Right lobe of liver (tissue), 6 donors: Measurements from ENCODE around the gene ROBO2. TPM values are rescaled to one million over a fixed set of nuclear protein-coding genes. Genes with fewer than 3 reads are reported as not detected.

Experiments
- ATAC-seq, 4 donors: fragments of 200-7000 bp; cut with Tn5 transposase; one replicate each; pipeline ENCODE4 v1.9.1; 2020; ENCODE audit warnings: mild to moderate bottlenecking in 4 of 4, moderate library complexity in 4 of 4
- DNase-seq, 3 donors: peaks; one replicate each; pipeline ENCODE4 v3.0.0-alpha.2; 2020
- H3K27ac ChIP-seq, 3 donors: fragments of 200-600 bp; one replicate each; pipeline ENCODE4 v1.8.0; 2022
- H3K27me3 ChIP-seq, 2 donors: fragments of 200-600 bp; one replicate each; pipeline ENCODE4 v1.8.0; 2022
- H3K36me3 ChIP-seq, 4 donors: fragments of 200-600 bp; sonication (generic) in 1 of 4; one replicate each; pipeline versions ENCODE4 v1.5.1 to v1.8.0; 2017 to 2022; ENCODE audit warnings: control low read depth in 1 of 4
- H3K4me1 ChIP-seq, 4 donors: fragments of 200-600 bp; sonication (generic) in 1 of 4; one replicate each; pipeline versions ENCODE4 v1.5.1 to v1.8.0; 2017 to 2022; ENCODE audit warnings: control low read depth in 1 of 4
- H3K4me3 ChIP-seq, 3 donors: fragments of 200-600 bp; one replicate each; pipeline ENCODE4 v1.8.0; 2022
- H3K9me3 ChIP-seq, 4 donors: fragments of 200-600 bp; sonication (generic) in 1 of 4; one replicate each; pipeline versions ENCODE4 v1.5.1 to v1.8.0; 2017 to 2022; ENCODE audit warnings: control low read depth in 1 of 4
- CTCF ChIP-seq, 4 donors: fragments of 200-600 bp in 3 of 4; fragments of 450-650 bp in 1 of 4; IDR thresholded peaks; one replicate each; pipeline versions ENCODE4 v1.5.1 to v1.8.0; 2016 to 2022; ENCODE audit warnings: antibody characterized with exemption in 4 of 4, mild to moderate bottlenecking in 2 of 4
- POLR2A ChIP-seq: fragments of 450-650 bp; IDR thresholded peaks from one replicate; pipeline ENCODE4 v1.6.1; 2017; ENCODE audit warnings: antibody characterized with exemption, mild to moderate bottlenecking
- WGBS: methylation state at CpG from one replicate; pipeline ENCODE4 v1.1.6; 2018; ENCODE audit warnings: low coverage, low lambda C conversion rate; ENCODE audit not compliant: insufficient coverage; ENCODE audit errors: missing lambda C conversion rate; 5-methylcytosine and 5-hydroxymethylcytosine counted together
- intact Hi-C, 2 donors: fragments of 100-400 bp; cut with DNase I; formaldehyde crosslinking; loops; one replicate each; pipeline versions ENCODE4 v1.11.2 to v1.14.1; 2022
- total RNA-seq, 6 experiments: library from RNA; depleted of rRNA in 2 of 6; stranded (reverse); fragments of >200 nt in 2 of 6; fragmentation: NEBNext Ultra II Directional in 3 of 6; extraction: Animal tissue kit (Norgen Biotek cat#: 25700) in 3 of 6; gene quantifications; one replicate each; pipeline versions ENCODE4 v1.1.0 to v1.2.4, GENCODE V29; 2016 to 2023
- donor health status: DM: no; HTN: yes; CAD: no.
- donor health status: DM: no; HTN: no; CAD: no.
- donor health status: DM: no; HTN: no; CAD: no.
- donor health status: DM: no; HTN: yes; CAD: no.
- donor health status: DM: no; HTN: yes; CAD: no.

The ROBO2 gene
- total RNA-seq, 6 experiments from 2014 or later: 0.07 to 1.7 (median 0.67) TPM

DNA sequence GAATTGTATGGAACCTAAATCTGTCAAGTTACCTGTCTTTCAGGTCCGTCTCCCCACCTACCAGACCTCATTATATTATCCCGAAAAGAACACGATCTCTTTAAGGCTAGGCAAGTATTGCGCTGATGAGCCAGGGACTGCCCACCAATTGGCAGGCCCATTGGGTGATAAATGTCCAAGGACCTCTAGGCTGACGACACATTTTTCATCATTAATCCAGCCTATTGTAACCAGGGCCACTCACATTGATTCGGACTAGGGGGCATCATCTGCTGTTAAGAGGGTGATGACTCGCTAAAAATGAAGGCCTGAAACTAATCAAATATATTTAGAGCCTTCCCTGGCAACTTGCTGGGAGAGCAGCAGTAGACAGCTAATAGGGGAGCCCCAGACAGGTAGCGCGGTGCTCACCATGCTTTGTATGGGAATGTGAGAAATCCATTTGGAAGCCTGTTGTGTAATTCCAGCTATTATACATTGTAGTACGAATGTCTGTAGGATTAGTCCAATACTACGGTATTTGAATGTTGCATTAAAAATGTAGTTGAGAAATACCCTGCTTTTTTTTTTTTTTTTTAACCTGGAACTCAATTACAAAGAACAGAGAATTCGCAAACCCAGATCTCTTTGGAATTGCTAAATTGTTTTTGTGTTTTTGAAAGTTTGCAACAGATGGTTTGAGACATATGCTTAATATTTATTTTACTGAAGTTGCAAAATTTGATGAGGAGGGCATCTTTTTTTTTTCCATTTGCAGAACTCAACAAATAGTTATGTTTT is 156.1 kb downstream of the ROBO2 start:
- Histone ChIP-seq H3K27ac (no peak overlapping the region), H3K9me3 (no peaks in the 10 kb centered on the region), H3K4me3 (no peak overlapping the region), H3K27me3 (no peaks in the 10 kb centered on the region), H3K4me1 (no peaks in the 10 kb centered on the region), H3K36me3 (no peaks in the 10 kb centered on the region)
- TF ChIP-seq POLR2A (no peak), CTCF (IDR thresholded peaks at IDR 0.05) (no peak)
- ATAC-seq (no peak), DNase-seq (no peak)
- intact Hi-C loops: no loop called here
- WGBS: 75% methylated on average over 12 of the region's 12 CpGs

DNA sequence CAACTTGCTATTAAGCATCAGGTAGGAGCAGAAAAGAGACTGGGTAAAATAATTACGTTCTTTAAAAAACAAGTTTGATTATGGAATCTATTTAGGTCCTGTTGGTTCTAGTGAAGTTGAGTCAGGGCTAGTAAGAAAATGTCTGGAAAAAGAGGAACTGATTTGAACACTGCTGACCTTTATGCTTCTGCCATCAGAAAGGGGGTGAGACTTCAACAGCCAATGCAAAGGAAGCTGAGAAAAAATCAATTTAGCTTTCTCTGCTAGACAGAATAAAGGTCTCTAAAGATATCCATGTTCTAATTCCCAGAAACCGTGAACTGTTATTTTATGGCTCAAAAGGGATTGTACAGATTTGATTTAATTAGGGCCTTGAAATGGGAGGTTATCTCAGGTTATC is 157.5 kb downstream of the ROBO2 start:
- TF ChIP-seq POLR2A (no peak), CTCF (IDR thresholded peaks at IDR 0.05) (no peak)
- 65% methylated on average over 2 of the region's 2 CpGs for WGBS
- no peaks in the 10 kb centered on the region for H3K4me1 ChIP-seq
- no peak overlapping the region for H3K4me3 ChIP-seq
- DNase-seq: no peak
- H3K36me3 ChIP-seq: no peaks in the 10 kb centered on the region
- no peaks in the 10 kb centered on the region for H3K27me3 ChIP-seq
- intact Hi-C loops: no loop called here
- H3K9me3 ChIP-seq: no peaks in the 10 kb centered on the region
- ATAC-seq: no peak
- no peak overlapping the region for H3K27ac ChIP-seq

GRCh38 chr3:77203851-77204250 is 164.0 kb downstream of the ROBO2 start:
- no peak for ATAC-seq
- DNase-seq: no peak
- Histone ChIP-seq H3K27me3 (no peaks in the 10 kb centered on the region), H3K27ac (no peak overlapping the region), H3K9me3 (no peaks in the 10 kb centered on the region), H3K4me3 (no peak overlapping the region), H3K4me1 (no peaks in the 10 kb centered on the region), H3K36me3 (no peaks in the 10 kb centered on the region)
- TF ChIP-seq CTCF (IDR thresholded peaks at IDR 0.05) (no peak), POLR2A (no peak)
- intact Hi-C loops: no loop called here

DNA sequence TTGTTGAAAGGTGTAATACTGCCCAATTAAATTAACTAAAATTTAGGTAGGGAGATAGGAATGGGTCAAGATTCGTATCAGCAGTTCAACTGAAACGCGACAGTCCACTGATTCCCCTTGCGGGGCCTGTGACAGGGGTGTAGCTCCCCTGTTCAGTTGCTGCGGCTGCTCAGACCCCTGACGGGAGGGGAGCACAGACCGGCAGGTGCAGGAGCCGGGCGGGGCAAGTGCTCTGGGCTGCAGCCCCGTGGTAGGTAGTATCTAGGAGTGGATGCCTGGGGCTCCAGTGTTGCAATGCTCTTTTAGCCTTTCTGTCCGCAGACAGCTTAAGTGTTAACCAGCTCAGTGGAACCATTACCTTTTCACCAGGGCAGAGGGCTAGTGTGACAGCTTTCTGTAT is 164.9 kb downstream of the ROBO2 start:
- no peak overlapping the region for H3K27ac ChIP-seq
- TF ChIP-seq CTCF (IDR thresholded peaks at IDR 0.05): no peak
- TF ChIP-seq POLR2A: no peak
- no peak for DNase-seq

More for the DNA sequence above, 164.9 kb downstream of the ROBO2 start:
- no peak for ATAC-seq
- no peaks in the 10 kb centered on the region for H3K27me3 ChIP-seq
- intact Hi-C loops: no loop called here
- H3K4me3 ChIP-seq: no peak overlapping the region
- WGBS: 74% methylated on average over 5 of the region's 11 CpGs
- H3K4me1 ChIP-seq: no peaks in the 10 kb centered on the region
- H3K36me3 ChIP-seq: no peaks in the 10 kb centered on the region
- no peaks in the 10 kb centered on the region for H3K9me3 ChIP-seq
